ENCODE measurements around the gene TIGIT. TPM values are rescaled to one million over a fixed set of nuclear protein-coding genes. Genes with fewer than 3 reads are reported as not detected.
A peak's percentile ranks its signal among the peaks of the same experiment; 100 is the strongest.

Gene TIGIT
- total RNA-seq, 2 experiments from 2014 or later = 57.0 to 63.8 TPM

DNA sequence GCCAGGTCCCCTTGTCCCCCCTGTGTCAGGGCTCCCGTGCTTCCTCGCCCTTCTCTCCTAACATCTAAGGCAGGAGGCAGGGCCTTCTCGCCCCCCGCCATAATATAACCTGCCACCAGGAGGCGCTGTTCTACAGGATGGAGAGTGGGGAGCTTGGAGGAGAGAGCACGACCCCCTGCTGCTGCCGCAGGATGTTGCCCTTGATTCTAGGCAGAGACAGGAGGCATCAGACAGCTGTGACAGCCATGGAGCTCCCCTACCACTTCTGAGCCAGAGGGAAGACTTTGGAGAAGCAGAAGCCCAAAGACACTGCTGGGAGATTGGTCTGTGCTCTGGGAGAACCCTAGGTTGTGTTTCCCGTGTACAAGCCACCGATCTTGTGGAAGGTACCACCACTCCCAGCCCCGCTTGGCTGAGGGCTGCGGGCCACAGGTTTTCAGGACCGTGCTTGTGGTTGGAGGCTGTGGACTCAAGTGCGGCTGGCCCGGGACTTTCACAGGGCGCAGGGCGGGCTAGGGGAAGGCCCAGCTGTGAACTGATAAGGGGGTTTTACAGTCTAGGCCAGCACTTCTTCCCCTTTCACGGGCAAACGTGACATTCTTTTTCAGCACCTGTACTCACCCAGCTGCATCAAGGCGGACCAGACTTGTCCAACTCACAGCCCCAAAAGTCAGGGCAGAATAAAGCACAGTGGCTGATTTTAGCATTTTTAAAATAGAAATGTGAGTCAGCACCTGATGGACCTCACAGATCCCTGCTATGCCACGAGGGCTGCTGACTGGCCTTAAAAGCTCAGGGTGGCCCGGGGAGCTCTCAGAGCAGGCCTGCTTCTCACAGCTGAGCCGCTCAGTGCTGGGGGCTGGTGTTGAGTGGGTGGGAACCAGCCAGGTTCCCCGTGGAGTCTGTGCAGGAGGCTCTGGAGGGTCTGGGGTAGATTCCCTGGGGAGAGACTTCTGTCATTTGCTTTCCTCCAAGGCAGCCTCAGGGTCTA, 2.6 kb upstream of the TIGIT start:
- Mint-ChIP-seq H3K4me1 (ENCODE audit: low read depth) (peaks cover 59% of the 10 kb centered on the region), H3K4me3 (peak overlapping the region; percentile 75), H3K36me3 (peaks cover 8% of the 10 kb centered on the region), H3K27me3 (no peaks in the 10 kb centered on the region), H3K9me3 (no peaks in the 10 kb centered on the region), H3K27ac (peak overlapping the region; percentile 97)
- ChIA-PET POLR2A (interaction anchor here (1.1 to 3.4 kb wide), 11 partner anchors 14 to 127 kb away, joined by 3 to 19 read pairs (median 6); no protein-coding TSS in a partner anchor), CTCF (interaction anchor here (0.5 to 7.1 kb wide), 51 partner anchors 10 to 863 kb away, joined by 3 to 75 read pairs (median 5); partner anchors contain the start of gene ATP6V1A)
- DNase-seq = peak; percentile 96
- intact Hi-C loops (cut with micrococcal nuclease) = loop anchor here (1.0 to 10.0 kb wide), 9 partner anchors 16 to 854 kb away; partner anchors contain the start of gene ZBTB20

- no peaks in the 10 kb centered on the region for H3K9me3 Mint-ChIP-seq
- peak overlapping the region; percentile 97 for H3K27ac Mint-ChIP-seq
- no peaks in the 10 kb centered on the region for H3K27me3 Mint-ChIP-seq
- ChIA-PET CTCF (interaction anchor here (1.4 to 7.1 kb wide), 5 partner anchors 12 to 143 kb away, joined by 3 to 75 read pairs (median 8); no protein-coding TSS in a partner anchor), POLR2A (interaction anchor here (0.8 to 5.0 kb wide), 9 partner anchors 10 to 81 kb away, joined by 3 to 24 read pairs (median 7); no protein-coding TSS in a partner anchor)
- intact Hi-C loops (cut with micrococcal nuclease) = loop anchor here (10.0 kb wide), 1 partner anchor 850 kb away; the partner anchor contains the start of gene ZBTB20
- H3K4me1 Mint-ChIP-seq (ENCODE audit: low read depth) = peaks cover 63% of the 10 kb centered on the region
- peak; percentile 52 for DNase-seq
- H3K4me3 Mint-ChIP-seq = peak overlapping the region; percentile 73
- peaks cover 33% of the 10 kb centered on the region for H3K36me3 Mint-ChIP-seq
These were observed 1.2 kb downstream of the TIGIT start for GRCh38 chr3:114294940-114295480.

DNA sequence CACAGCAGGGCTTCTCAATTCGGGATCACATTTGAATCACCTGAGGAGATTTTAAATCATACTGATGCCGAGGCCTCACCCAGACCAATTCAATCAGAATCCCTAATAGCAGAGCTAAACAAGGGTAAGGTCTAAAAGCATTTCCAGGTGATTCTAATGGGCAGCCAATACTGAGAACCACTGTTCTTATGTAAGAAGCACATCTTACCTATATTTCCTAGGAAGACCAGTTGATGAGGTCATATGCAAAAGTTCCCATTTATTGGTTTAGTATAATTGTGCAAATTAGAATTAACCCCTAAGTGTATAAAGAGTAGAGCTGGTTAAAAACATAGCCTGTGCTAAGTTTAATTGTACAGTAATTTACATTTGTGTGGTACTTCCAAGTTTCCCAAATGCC, 2.1 kb downstream of the TIGIT start:
- intact Hi-C loops (cut with micrococcal nuclease) = loop anchor here (10.0 kb wide), 1 partner anchor 849 kb away; the partner anchor contains the start of gene ZBTB20
- CTCF ChIA-PET = interaction anchor here (0.9 to 7.1 kb wide), 7 partner anchors 10 to 144 kb away, joined by 3 to 75 read pairs (median 5); no protein-coding TSS in a partner anchor
- Mint-ChIP-seq H3K27ac (peak overlapping the region; percentile 97), H3K27me3 (no peaks in the 10 kb centered on the region), H3K36me3 (peaks cover 40% of the 10 kb centered on the region), H3K9me3 (no peaks in the 10 kb centered on the region), H3K4me1 (ENCODE audit: low read depth) (peaks cover 61% of the 10 kb centered on the region), H3K4me3 (peak overlapping the region; percentile 73)
- POLR2A ChIA-PET = interaction anchor here (1.0 to 5.0 kb wide), 6 partner anchors 11 to 83 kb away, joined by 4 to 24 read pairs (median 8); no protein-coding TSS in a partner anchor
- no peak for DNase-seq

- ChIA-PET POLR2A (interaction anchor here (1.0 kb wide), 2 partner anchors 28 to 78 kb away, joined by 3 to 4 read pairs; no protein-coding TSS in a partner anchor), CTCF (interaction anchor here (0.6 to 4.9 kb wide), 16 partner anchors 8 to 293 kb away, joined by 3 to 42 read pairs (median 4); no protein-coding TSS in a partner anchor)
- Mint-ChIP-seq H3K4me1 (ENCODE audit: low read depth) (peaks cover 46% of the 10 kb centered on the region), H3K9me3 (no peaks in the 10 kb centered on the region), H3K27ac (peak overlapping the region; percentile 84), H3K27me3 (no peaks in the 10 kb centered on the region), H3K4me3 (peak overlapping the region; percentile 66), H3K36me3 (peaks cover 53% of the 10 kb centered on the region)
- peak; percentile 60 for DNase-seq
- intact Hi-C loops (cut with micrococcal nuclease) = loop anchor here (10.0 kb wide), 1 partner anchor 845 kb away; the partner anchor contains the start of gene ZBTB20
These were observed 5.6 kb downstream of the TIGIT start for GRCh38 chr3:114299421-114299820.

DNA sequence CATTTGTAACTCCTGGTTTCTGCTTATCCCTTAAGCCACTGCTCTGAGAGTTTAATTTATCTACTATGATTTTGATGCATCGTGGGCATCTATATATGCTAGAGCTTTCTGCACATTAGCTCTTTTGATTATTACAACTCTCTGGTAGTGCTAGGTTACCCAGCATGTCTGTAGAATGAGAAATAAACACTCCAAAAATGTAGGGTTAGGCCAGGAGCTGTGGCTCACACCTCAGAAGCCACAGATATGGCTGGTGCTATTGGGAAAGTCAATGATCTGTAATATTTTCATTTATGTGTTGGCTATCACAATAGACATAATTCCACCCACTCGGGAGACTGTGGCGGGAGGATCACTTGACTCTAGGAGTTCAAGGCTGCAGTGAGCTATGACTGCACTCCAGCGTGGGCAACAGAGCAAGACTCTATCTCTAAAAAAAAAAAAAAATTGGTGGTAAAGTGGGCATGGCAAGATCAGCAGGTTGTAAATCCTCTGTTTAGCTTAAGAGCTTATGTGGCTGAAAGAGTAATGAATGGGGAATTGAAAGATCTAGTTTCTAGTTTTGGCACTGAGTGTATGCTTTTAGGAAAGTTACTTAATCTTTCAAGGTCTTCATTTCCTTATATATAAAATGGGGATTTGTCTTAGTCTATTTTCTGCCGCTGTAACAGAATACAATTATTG, 6.3 kb downstream of the TIGIT start:
- Mint-ChIP-seq H3K36me3 (peaks cover 53% of the 10 kb centered on the region), H3K9me3 (no peaks in the 10 kb centered on the region), H3K27me3 (no peaks in the 10 kb centered on the region), H3K4me1 (ENCODE audit: low read depth) (peaks cover 44% of the 10 kb centered on the region), H3K4me3 (peak overlapping the region; percentile 42), H3K27ac (peak overlapping the region; percentile 38)
- no peak for DNase-seq
- POLR2A ChIA-PET = interaction anchor here (1.0 kb wide), 2 partner anchors 27 to 78 kb away, joined by 3 to 4 read pairs; no protein-coding TSS in a partner anchor
- CTCF ChIA-PET = interaction anchor here (0.7 to 4.9 kb wide), 13 partner anchors 8 to 293 kb away, joined by 3 to 42 read pairs (median 7); no protein-coding TSS in a partner anchor
- intact Hi-C loops (cut with micrococcal nuclease) = loop anchor here (10.0 kb wide), 2 partner anchors 765 to 845 kb away; partner anchors contain the start of genes SIDT1 and ZBTB20

DNA sequence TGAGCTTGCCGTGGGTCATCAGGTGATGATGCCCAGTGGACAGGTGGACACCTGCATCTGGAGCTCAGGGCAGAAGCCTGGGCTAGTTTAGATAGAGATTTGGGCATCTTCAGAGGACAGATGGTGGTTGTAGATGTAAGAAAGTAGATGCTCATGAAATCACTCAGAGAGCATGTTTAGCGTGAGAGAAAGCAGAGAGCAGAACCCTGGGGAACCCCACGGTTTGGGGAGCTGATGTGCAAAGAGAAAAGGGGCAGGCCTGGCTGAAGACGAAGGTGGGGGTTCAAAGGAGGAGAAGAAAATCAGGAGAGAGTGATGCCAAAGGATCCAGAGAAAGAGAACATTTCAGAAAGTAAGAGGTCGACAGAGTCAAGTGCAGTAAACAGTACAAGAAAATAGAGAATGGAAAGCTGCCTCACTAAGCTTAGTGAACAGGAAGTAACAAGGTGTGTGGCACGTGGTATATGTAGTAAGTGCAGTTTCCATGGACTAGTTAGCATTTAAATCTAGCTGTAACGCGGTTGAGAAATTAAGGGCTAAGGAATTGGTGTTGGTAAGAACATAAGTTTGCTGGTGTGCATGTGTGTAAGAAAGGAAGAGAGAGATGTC, 13.5 kb downstream of the TIGIT start:
- peak; percentile 72 for DNase-seq
- peaks cover 47% of the 10 kb centered on the region for H3K36me3 Mint-ChIP-seq
- H3K27me3 Mint-ChIP-seq = no peaks in the 10 kb centered on the region
- ChIA-PET CTCF (interaction anchor here (0.8 to 6.4 kb wide), 12 partner anchors 8 to 154 kb away, joined by 3 to 48 read pairs (median 6); partner anchors contain the start of gene TIGIT), POLR2A (interaction anchor here (0.6 to 2.6 kb wide), 11 partner anchors 11 to 93 kb away, joined by 3 to 24 read pairs (median 10); partner anchors contain the start of gene TIGIT)
- intact Hi-C loops (cut with micrococcal nuclease) = loop anchor here (1.0 to 10.0 kb wide), 6 partner anchors 16 to 773 kb away; partner anchors contain the start of genes SIDT1 and USF3
- H3K9me3 Mint-ChIP-seq = no peaks in the 10 kb centered on the region
- H3K27ac Mint-ChIP-seq = peak overlapping the region; percentile 99
- H3K4me1 Mint-ChIP-seq (ENCODE audit: low read depth) = peaks cover 70% of the 10 kb centered on the region
- peak overlapping the region; percentile 70 for H3K4me3 Mint-ChIP-seq

DNA sequence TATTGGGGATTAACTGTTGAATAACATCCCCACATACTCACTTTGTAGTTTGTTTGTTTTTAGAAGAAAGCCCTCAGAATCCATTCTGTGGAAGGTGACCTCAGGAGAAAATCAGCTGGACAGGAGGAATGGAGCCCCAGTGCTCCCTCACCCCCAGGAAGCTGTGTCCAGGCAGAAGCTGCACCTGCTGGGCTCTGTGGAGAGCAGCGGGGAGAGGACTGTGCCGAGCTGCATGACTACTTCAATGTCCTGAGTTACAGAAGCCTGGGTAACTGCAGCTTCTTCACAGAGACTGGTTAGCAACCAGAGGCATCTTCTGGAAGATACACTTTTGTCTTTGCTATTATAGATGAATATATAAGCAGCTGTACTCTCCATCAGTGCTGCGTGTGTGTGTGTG, 14.0 kb downstream of the TIGIT start:
- H3K4me3 Mint-ChIP-seq = peak overlapping the region; percentile 70
- H3K27ac Mint-ChIP-seq = peak overlapping the region; percentile 99
- ChIA-PET CTCF (interaction anchor here (0.8 to 6.4 kb wide), 10 partner anchors 9 to 111 kb away, joined by 3 to 48 read pairs (median 6); partner anchors contain the start of gene TIGIT), POLR2A (interaction anchor here (1.3 to 2.6 kb wide), 9 partner anchors 11 to 94 kb away, joined by 3 to 24 read pairs (median 13); partner anchors contain the start of gene TIGIT)
- no peaks in the 10 kb centered on the region for H3K9me3 Mint-ChIP-seq
- intact Hi-C loops (cut with micrococcal nuclease) = loop anchor here (1.0 to 10.0 kb wide), 11 partner anchors 8 to 773 kb away; partner anchors contain the start of genes SIDT1 and USF3
- no peak for DNase-seq
- no peaks in the 10 kb centered on the region for H3K27me3 Mint-ChIP-seq
- peaks cover 67% of the 10 kb centered on the region for H3K4me1 Mint-ChIP-seq (ENCODE audit: low read depth)
- H3K36me3 Mint-ChIP-seq = peaks cover 47% of the 10 kb centered on the region

DNA sequence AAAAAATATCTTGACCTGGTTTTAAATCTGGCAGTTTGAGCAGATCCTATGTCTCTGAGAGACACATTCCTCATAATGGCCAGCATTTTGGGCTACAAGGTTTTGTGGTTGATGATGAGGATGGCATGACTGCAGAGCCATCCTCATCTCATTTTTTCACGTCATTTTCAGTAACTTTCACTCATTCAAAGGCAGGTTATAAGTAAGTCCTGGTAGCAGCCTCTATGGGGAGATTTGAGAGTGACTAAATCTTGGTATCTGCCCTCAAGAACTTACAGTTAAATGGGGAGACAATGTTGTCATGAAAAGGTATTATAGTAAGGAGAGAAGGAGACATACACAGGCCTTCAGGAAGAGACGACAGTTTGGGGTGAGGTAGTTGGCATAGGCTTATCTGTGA, 14.5 kb downstream of the TIGIT start:
- intact Hi-C loops (cut with micrococcal nuclease) = loop anchor here (1.0 to 10.0 kb wide), 9 partner anchors 8 to 774 kb away; partner anchors contain the start of genes SIDT1 and USF3
- no peak for DNase-seq
- Mint-ChIP-seq H3K4me3 (peak overlapping the region; percentile 70), H3K27ac (peak overlapping the region; percentile 99), H3K9me3 (no peaks in the 10 kb centered on the region), H3K36me3 (peaks cover 49% of the 10 kb centered on the region), H3K4me1 (ENCODE audit: low read depth) (peaks cover 73% of the 10 kb centered on the region), H3K27me3 (no peaks in the 10 kb centered on the region)
- ChIA-PET CTCF (interaction anchor here (1.4 to 6.4 kb wide), 6 partner anchors 9 to 110 kb away, joined by 4 to 48 read pairs (median 8); partner anchors contain the start of gene TIGIT), POLR2A (interaction anchor here (1.3 to 2.6 kb wide), 8 partner anchors 12 to 94 kb away, joined by 3 to 24 read pairs (median 15); partner anchors contain the start of gene TIGIT)

GRCh38 chr3:114308830-114309229, 15.0 kb downstream of the TIGIT start:
- no peaks in the 10 kb centered on the region for H3K27me3 Mint-ChIP-seq
- no peaks in the 10 kb centered on the region for H3K9me3 Mint-ChIP-seq
- peaks cover 50% of the 10 kb centered on the region for H3K36me3 Mint-ChIP-seq
- peaks cover 77% of the 10 kb centered on the region for H3K4me1 Mint-ChIP-seq (ENCODE audit: low read depth)
- CTCF ChIA-PET = interaction anchor here (2.1 to 6.4 kb wide), 4 partner anchors 13 to 110 kb away, joined by 7 to 48 read pairs (median 22); partner anchors contain the start of gene TIGIT
- POLR2A ChIA-PET = interaction anchor here (2.0 to 2.6 kb wide), 4 partner anchors 14 to 87 kb away, joined by 10 to 18 read pairs (median 15); partner anchors contain the start of gene TIGIT
- peak overlapping the region; percentile 70 for H3K4me3 Mint-ChIP-seq
- intact Hi-C loops (cut with micrococcal nuclease) = loop anchor here (1.0 to 10.0 kb wide), 9 partner anchors 7 to 774 kb away; partner anchors contain the start of genes SIDT1 and USF3
- peak overlapping the region; percentile 99 for H3K27ac Mint-ChIP-seq
- DNase-seq = peak; percentile 83

Data from activated CD4-positive, alpha-beta memory T cell treated with anti-CD3 and anti-CD28 coated beads for 36 hours (primary cell).